Measurements from ENCODE around the gene TMEM43. TPM values are rescaled to one million over a fixed set of nuclear protein-coding genes. Genes with fewer than 3 reads are reported as not detected.

TMEM43 gene
- total and polyA plus RNA-seq, 2 of the 13 experiments (the other 11 are each of a cell fraction or from before 2014, with no cell fraction given), result 48.9 to 50.5 TPM

- TF ChIP-seq HOXA9 (CRISPR knock-in tag; IDR thresholded peaks at IDR 0.05; ENCODE audit: borderline replicate concordance) (no peak), IRF1 (CRISPR knock-in tag; IDR thresholded peaks at IDR 0.05; ENCODE audit: low read depth) (0 out of 2 replicates have a peak, but pooled peaks have one; percentile 45), CHCHD3 (CRISPR knock-in tag; IDR thresholded peaks at IDR 0.05) (0 out of 2 replicates have a peak, but pooled peaks have one; percentile 46), CSRNP2 (CRISPR knock-in tag; conservative IDR thresholded peaks at IDR 0.05; ENCODE audit: low read depth) (no peak), ZNF776 (CRISPR knock-in tag; IDR thresholded peaks at IDR 0.05) (no peak; the same call in 1 of the 2 replicates), ZNF670 (CRISPR knock-in tag; IDR thresholded peaks at IDR 0.05; ENCODE audit: borderline replicate concordance) (no peak), HMGXB4 (CRISPR knock-in tag; IDR thresholded peaks at IDR 0.05; ENCODE audit: borderline replicate concordance in 1 of 2, low read depth in 1 of 2) (peak in 1 of 2 experiments; percentile 76; a peak in 3 of 4 replicates), ZNF138 (CRISPR knock-in tag; IDR thresholded peaks at IDR 0.05; ENCODE audit: low read depth) (no peak), SMC3 (IDR thresholded peaks at IDR 0.05; ENCODE audit: low read length) (0 out of 2 replicates have a peak, but pooled peaks have one; percentile 8), ZNF569 (CRISPR knock-in tag; IDR thresholded peaks at IDR 0.05; ENCODE audit: borderline replicate concordance) (no peak), TCF7L2 (IDR thresholded peaks at IDR 0.05; ENCODE audit: low read depth, low read length) (no peak), ZNF687 (CRISPR knock-in tag; IDR thresholded peaks at IDR 0.05) (peak; percentile 64), LBX2 (CRISPR knock-in tag; IDR thresholded peaks at IDR 0.05; ENCODE audit: borderline replicate concordance) (peak; percentile 90; the same call in 1 of the 2 replicates), ZBTB7A (CRISPR knock-in tag; IDR thresholded peaks at IDR 0.05) (no peak), ZNF12 (CRISPR knock-in tag; IDR thresholded peaks at IDR 0.05) (0 out of 2 replicates have a peak, but pooled peaks have one; percentile 44), MIER2 (CRISPR knock-in tag; IDR thresholded peaks at IDR 0.05) (peak; percentile 94), ZNF792 (CRISPR knock-in tag; IDR thresholded peaks at IDR 0.05) (0 out of 2 replicates have a peak, but pooled peaks have one; percentile 9), SNAI1 (CRISPR knock-in tag; IDR thresholded peaks at IDR 0.05; ENCODE audit: borderline replicate concordance) (0 out of 2 replicates have a peak, but pooled peaks have one; percentile 30), HNRNPK (IDR thresholded peaks at IDR 0.05; ENCODE audit: low read depth, low read length, poor library complexity, severe bottlenecking) (no peak)
Observed at GRCh38 chr3:14125193-14126016, 553 bp downstream of the TMEM43 start (continued).
